SU-DHL-6 (cell line): ENCODE data around the gene ASB16.

Experiments
- H2AFZ ChIP-seq: fragments of 200-600 bp; sonication (generic); 2 replicates; pipeline ENCODE4 v1.6.1; 2014; ENCODE audit warnings: low read depth, mild to moderate bottlenecking, moderate library complexity, mixed read lengths, antibody characterized with exemption, low read length; ENCODE audit not compliant: severe bottlenecking
- H3F3A ChIP-seq: fragments of 200-600 bp; shearing (Covaris generic); 2 replicates; pipeline ENCODE4 v1.6.0; 2016; ENCODE audit warnings: antibody characterized with exemption, mild to moderate bottlenecking; ENCODE audit not compliant: insufficient read depth
- H3K27ac ChIP-seq: fragments of 200-600 bp; sonication (generic); 2 replicates; pipeline ENCODE4 v1.5.1; 2016; ENCODE audit warnings: low read depth, mild to moderate bottlenecking, low read length, moderate library complexity, mixed read lengths
- H3K27me3 ChIP-seq: fragments of 200-600 bp; sonication (generic), shearing (Covaris generic); 2 replicates; pipeline ENCODE4 v1.6.0; 2014; ENCODE audit warnings: mild to moderate bottlenecking, low read length
- H3K36me3 ChIP-seq: fragments of 200-600 bp; sonication (generic); 2 replicates; pipeline ENCODE4 v1.6.1; 2014; ENCODE audit warnings: mild to moderate bottlenecking, low read length, mixed read lengths
- H3K4me2 ChIP-seq: fragments of 300-600, 200-600 bp; shearing (Covaris generic), sonication (generic); 2 replicates; pipeline ENCODE4 v1.6.0; 2014; ENCODE audit warnings: low read length, low read depth, mild to moderate bottlenecking; ENCODE audit not compliant: poor library complexity, severe bottlenecking
- H3K4me3 ChIP-seq: fragments of 200-600 bp; sonication (generic); 2 replicates; pipeline ENCODE4 v1.5.1; 2014; ENCODE audit warnings: antibody characterized with exemption, low read length, mild to moderate bottlenecking, mixed read lengths; ENCODE audit not compliant: insufficient read depth, poor library complexity, severe bottlenecking
- H3K79me2 ChIP-seq: fragments of 200-600 bp; sonication (generic); 2 replicates; pipeline ENCODE4 v1.6.1; 2014; ENCODE audit warnings: mild to moderate bottlenecking, low read length, moderate library complexity; ENCODE audit not compliant: insufficient read depth
- H3K9ac ChIP-seq: fragments of 200-600 bp; sonication (generic); 2 replicates; pipeline ENCODE4 v1.7.0; 2014; ENCODE audit warnings: mild to moderate bottlenecking, low read length
- H3K9me2 ChIP-seq: fragments of 200-600 bp; sonication (generic); replicated peaks from 2 replicates; pipeline ENCODE4 v1.6.1; 2014; ENCODE audit warnings: low read length; ENCODE audit not compliant: insufficient read depth
- H3K9me3 ChIP-seq: fragments of 200-600 bp; sonication (generic); 2 replicates; pipeline ENCODE4 v1.6.1; 2014; ENCODE audit warnings: low read length, mixed read lengths; ENCODE audit not compliant: insufficient read depth
- H4K20me1 ChIP-seq: fragments of 200-600 bp; sonication (generic); 2 replicates; pipeline ENCODE4 v1.6.1; 2014; ENCODE audit warnings: low read depth, mild to moderate bottlenecking, antibody characterized with exemption, low read length, moderate library complexity, mixed read lengths
- EZH2phosphoT487 ChIP-seq: fragments of 200-600 bp; sonication (generic), shearing (Covaris generic); conservative IDR thresholded peaks from 2 replicates; pipeline ENCODE4 v1.6.1; 2018; ENCODE audit warnings: mild to moderate bottlenecking, antibody characterized with exemption, low read length, moderate library complexity, mixed read lengths
- TF ChIP-seq, protein P1 (sequence below): fragments of 200-600 bp; sonication (generic); IDR thresholded peaks from one replicate; pipeline ENCODE4 v1.5.1; 2017; ENCODE audit warnings: antibody characterized with exemption, mild to moderate bottlenecking, low read length, moderate library complexity; ENCODE audit not compliant: insufficient read depth, poor library complexity, severe bottlenecking

ASB16 gene

DNA sequence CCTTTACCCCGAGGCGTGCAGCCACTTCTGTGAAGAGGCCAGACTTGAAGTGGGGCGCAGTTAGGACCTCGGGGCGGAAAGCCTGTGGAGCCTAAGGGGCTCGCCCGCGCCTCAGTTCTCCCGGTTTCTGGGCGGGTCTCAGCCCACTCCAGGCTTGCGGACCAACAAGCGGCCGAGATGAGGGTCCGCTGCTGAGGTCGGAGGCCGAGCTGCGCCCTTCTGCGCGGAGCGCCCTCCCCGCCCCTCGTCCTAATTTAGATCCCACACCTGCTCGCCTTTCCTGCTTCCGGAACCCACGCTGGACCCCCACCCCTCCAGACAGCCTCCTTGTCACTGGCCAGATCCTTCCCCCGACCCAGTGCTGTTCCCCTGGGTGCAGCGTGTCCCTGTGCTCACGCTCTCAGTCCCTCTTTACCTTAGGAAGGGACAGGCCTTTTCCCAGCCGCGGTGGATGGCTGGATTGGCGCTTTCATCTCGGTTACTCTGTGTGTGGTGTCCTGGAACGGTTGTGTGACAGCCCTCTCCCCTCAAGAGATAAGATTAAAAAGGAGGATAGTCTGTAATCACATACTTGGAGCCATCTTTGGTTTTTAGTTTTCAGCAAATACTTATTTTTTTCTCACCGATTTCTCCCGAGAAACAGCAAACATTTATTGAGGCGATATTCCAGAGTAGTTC lies 30.1 kb downstream of the ASB16 start:
- H3K27me3 ChIP-seq = no peaks in the 10 kb centered on the region
- peak overlapping the region; percentile 66 for H3K4me2 ChIP-seq
- H3K9me2 ChIP-seq = no peaks in the 10 kb centered on the region
- peaks cover 28% of the 10 kb centered on the region for H3F3A ChIP-seq
- H4K20me1 ChIP-seq = no peaks in the 10 kb centered on the region
- H3K9ac ChIP-seq = peak overlapping the region; percentile 89
- H2AFZ ChIP-seq = no peak overlapping the region
- peaks cover 21% of the 10 kb centered on the region for H3K79me2 ChIP-seq
- no peaks in the 10 kb centered on the region for H3K9me3 ChIP-seq
- peak overlapping the region; percentile 64 for H3K4me3 ChIP-seq
- 0 out of 2 replicates have a peak, but pooled peaks cover 3% of the 10 kb centered on the region for H3K36me3 ChIP-seq
- peak overlapping the region; percentile 92 for H3K27ac ChIP-seq
- no peak for TF ChIP-seq EZH2phosphoT487
- TF ChIP-seq, protein P1, sequence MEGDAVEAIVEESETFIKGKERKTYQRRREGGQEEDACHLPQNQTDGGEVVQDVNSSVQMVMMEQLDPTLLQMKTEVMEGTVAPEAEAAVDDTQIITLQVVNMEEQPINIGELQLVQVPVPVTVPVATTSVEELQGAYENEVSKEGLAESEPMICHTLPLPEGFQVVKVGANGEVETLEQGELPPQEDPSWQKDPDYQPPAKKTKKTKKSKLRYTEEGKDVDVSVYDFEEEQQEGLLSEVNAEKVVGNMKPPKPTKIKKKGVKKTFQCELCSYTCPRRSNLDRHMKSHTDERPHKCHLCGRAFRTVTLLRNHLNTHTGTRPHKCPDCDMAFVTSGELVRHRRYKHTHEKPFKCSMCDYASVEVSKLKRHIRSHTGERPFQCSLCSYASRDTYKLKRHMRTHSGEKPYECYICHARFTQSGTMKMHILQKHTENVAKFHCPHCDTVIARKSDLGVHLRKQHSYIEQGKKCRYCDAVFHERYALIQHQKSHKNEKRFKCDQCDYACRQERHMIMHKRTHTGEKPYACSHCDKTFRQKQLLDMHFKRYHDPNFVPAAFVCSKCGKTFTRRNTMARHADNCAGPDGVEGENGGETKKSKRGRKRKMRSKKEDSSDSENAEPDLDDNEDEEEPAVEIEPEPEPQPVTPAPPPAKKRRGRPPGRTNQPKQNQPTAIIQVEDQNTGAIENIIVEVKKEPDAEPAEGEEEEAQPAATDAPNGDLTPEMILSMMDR = no peak

- no peaks in the 10 kb centered on the region for H3K36me3 ChIP-seq
- H3K27ac ChIP-seq = no peak overlapping the region
- H3K9me3 ChIP-seq = no peaks in the 10 kb centered on the region
- H3K9ac ChIP-seq = no peak overlapping the region
- TF ChIP-seq, protein P1 = no peak
- no peak for TF ChIP-seq EZH2phosphoT487
- no peaks in the 10 kb centered on the region for H3K9me2 ChIP-seq
- H3K79me2 ChIP-seq = peaks cover 14% of the 10 kb centered on the region
- H3K27me3 ChIP-seq = no peaks in the 10 kb centered on the region
- H2AFZ ChIP-seq = no peak overlapping the region
- H3K4me3 ChIP-seq = no peak overlapping the region
- H4K20me1 ChIP-seq = no peaks in the 10 kb centered on the region
- H3F3A ChIP-seq = peaks cover 34% of the 10 kb centered on the region
- H3K4me2 ChIP-seq = no peak overlapping the region
These were observed 32.3 kb downstream of the ASB16 start for GRCh38 chr17:44202756-44203155.

DNA sequence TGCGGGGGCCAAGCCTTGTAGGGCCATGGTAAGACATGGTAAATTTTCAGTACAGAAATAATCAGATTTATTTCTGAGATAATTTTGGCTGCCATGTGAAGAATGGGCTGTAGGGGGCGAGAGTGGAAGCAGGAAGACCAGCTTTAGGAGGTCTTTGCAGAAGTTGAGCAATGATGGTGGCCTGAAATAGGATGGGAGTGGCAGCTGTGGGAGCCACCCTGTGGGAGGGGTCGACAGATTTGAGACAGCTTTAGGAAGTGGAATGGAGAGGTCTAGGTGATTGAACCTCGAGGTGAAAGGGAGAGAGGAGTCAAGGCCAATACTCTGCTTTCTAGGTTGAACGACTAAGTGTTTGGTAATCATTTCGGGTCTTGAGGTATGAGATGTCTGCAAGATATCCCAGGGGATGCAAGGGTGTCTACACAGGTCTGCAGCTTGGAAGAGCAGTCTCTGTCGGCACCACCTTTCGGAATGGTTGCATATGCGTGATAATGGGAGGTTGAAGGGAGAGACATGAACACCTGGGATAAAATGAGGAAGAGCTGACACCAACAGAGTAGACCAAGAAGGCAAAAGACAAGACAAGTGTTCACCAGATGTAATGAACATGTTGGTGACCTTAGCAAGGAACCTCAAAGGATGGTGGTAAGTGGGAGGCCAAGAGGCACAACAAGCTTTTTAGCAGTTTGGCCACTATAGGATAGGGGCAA lies 33.4 kb downstream of the ASB16 start:
- Histone ChIP-seq H3K27me3 (no peaks in the 10 kb centered on the region), H3K79me2 (peaks cover 2% of the 10 kb centered on the region; the same call in 1 of the 2 replicates), H2AFZ (no peak overlapping the region), H3K4me3 (no peak overlapping the region), H3K4me2 (no peak overlapping the region), H3K9me3 (no peaks in the 10 kb centered on the region), H3K27ac (no peak overlapping the region; the same call in 1 of the 2 replicates), H3F3A (peaks cover 34% of the 10 kb centered on the region), H3K36me3 (0 out of 2 replicates have a peak, but pooled peaks cover 5% of the 10 kb centered on the region), H3K9ac (no peak overlapping the region), H3K9me2 (no peaks in the 10 kb centered on the region), H4K20me1 (no peaks in the 10 kb centered on the region)
- no peak for TF ChIP-seq EZH2phosphoT487
- TF ChIP-seq, protein P1 = peak; percentile 65
